ENCODE measurements around the gene PAK5. TPM values are rescaled to one million over a fixed set of nuclear protein-coding genes. Genes with fewer than 3 reads are reported as not detected.

Gene PAK5
- total and polyA plus RNA-seq, 9 of the 15 experiments (the other 6 are each of a cell fraction or from before 2014, with no cell fraction given) = not detected

DNA sequence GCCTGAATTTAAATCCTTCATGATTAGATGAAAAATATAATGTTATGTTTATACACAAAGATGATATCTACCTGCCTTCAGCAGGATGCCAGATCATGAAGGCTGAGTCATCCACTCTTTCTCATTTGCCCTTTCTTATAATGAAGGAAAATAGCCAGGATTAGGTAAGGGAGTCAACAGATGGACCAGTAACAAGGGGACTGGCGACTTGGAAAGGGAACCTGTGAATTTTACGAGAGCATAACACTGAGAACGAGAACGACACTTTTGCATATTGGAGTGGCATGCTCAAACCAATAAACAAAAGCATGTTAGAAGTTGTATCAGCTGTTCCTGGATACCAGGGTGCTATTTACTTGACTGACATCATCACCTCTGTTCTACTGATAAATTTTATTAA lies 170.5 kb downstream of the PAK5 start:
- no peak overlapping the region for H3K9ac ChIP-seq (ENCODE audit: insufficient read depth in 1 of 2, low read depth in 2 of 2, low read length in 2 of 2)
- ATAC-seq (no peak), FAIRE-seq (no peak), DNase-seq (ENCODE audit: extremely low read depth in 1 of 4, low spot score in 3 of 4) (no peak)
- no peak overlapping the region for H3K4me3 ChIP-seq
- H3K4me1 ChIP-seq (replicated peaks in 1 of 2; ENCODE audit: control insufficient read depth in 2 of 2, insufficient read depth in 2 of 2, low read length in 2 of 2) = no peaks in the 10 kb centered on the region
- no peak overlapping the region for H2AFZ ChIP-seq (ENCODE audit: low read depth, low read length)
- no peaks in the 10 kb centered on the region for H4K20me1 ChIP-seq (replicated peaks; ENCODE audit: control insufficient read depth, insufficient read depth, low read length)
- POLR2A ChIA-PET = no interaction called here
- intact Hi-C loops (cut with micrococcal nuclease) = no loop called here
- CTCF ChIA-PET (ENCODE audit: low intra/inter-chr PET ratio) = no interaction called here
- H3K4me2 ChIP-seq (ENCODE audit: insufficient read depth, low read length) = no peak overlapping the region
- no peaks in the 10 kb centered on the region for H3K36me3 ChIP-seq (ENCODE audit: control insufficient read depth, insufficient read depth, low read length)
- no peaks in the 10 kb centered on the region for H3K9me3 ChIP-seq (replicated peaks; ENCODE audit: control insufficient read depth, insufficient read depth, low read depth, low read length)
- H3K9me1 ChIP-seq (ENCODE audit: control insufficient read depth, insufficient read depth, low read length) = no peaks in the 10 kb centered on the region
- no peak overlapping the region for H3K27ac ChIP-seq (ENCODE audit: extremely low read depth, low read depth, low read length)
- in situ Hi-C loops (cut with MboI) = no loop called here
- BruUV-seq (replicated peaks) = no TSS peak
- no peaks in the 10 kb centered on the region for H3K79me2 ChIP-seq (ENCODE audit: control insufficient read depth, insufficient read depth, low read length)
- WGBS (ENCODE audit: insufficient coverage, low coverage, missing lambda C conversion rate) = 0% methylated on average over 4 of the region's 4 CpGs
- H3K27me3 ChIP-seq (ENCODE audit: control insufficient read depth in 2 of 2, insufficient read depth in 2 of 2, low read length in 2 of 2) = no peaks in the 10 kb centered on the region
- TF ChIP-seq ZNF785 (CRISPR knock-in tag; IDR thresholded peaks at IDR 0.05) (no peak), C11orf30 (IDR thresholded peaks at IDR 0.05; ENCODE audit: low read depth) (no peak), ZNF586 (CRISPR knock-in tag; conservative IDR thresholded peaks at IDR 0.05) (no peak), PYGO2 (tag; IDR thresholded peaks at IDR 0.05) (no peak), ESRRA (IDR thresholded peaks at IDR 0.05; ENCODE audit: borderline replicate concordance, low read depth) (no peak), ZNF12 (CRISPR knock-in tag; IDR thresholded peaks at IDR 0.05) (no peak), MNT (conservative IDR thresholded peaks at IDR 0.05) (no peak), CEBPZ (IDR thresholded peaks at IDR 0.05; ENCODE audit: borderline replicate concordance, low read depth, low read length) (no peak), DIDO1 (tag; IDR thresholded peaks at IDR 0.05; ENCODE audit: low read depth) (no peak), STAG1 (CRISPR knock-in tag; IDR thresholded peaks at IDR 0.05; ENCODE audit: borderline replicate concordance) (no peak), CBX8 (IDR thresholded peaks at IDR 0.05; ENCODE audit: borderline replicate concordance, extremely low read depth, low read depth, low read length, poor library complexity, severe bottlenecking) (no peak), ESRRB (CRISPR knock-in tag; IDR thresholded peaks at IDR 0.05; ENCODE audit: borderline replicate concordance) (no peak)
- TF ChIP-seq, protein P1, sequence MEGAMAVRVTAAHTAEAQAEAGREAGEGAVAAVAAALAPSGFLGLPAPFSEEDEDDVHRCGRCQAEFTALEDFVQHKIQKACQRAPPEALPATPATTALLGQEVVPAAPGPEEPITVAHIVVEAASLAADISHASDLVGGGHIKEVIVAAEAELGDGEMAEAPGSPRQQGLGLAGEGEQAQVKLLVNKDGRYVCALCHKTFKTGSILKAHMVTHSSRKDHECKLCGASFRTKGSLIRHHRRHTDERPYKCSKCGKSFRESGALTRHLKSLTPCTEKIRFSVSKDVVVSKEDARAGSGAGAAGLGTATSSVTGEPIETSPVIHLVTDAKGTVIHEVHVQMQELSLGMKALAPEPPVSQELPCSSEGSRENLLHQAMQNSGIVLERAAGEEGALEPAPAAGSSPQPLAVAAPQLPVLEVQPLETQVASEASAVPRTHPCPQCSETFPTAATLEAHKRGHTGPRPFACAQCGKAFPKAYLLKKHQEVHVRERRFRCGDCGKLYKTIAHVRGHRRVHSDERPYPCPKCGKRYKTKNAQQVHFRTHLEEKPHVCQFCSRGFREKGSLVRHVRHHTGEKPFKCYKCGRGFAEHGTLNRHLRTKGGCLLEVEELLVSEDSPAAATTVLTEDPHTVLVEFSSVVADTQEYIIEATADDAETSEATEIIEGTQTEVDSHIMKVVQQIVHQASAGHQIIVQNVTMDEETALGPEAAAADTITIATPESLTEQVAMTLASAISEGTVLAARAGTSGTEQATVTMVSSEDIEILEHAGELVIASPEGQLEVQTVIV (CRISPR knock-in tag; IDR thresholded peaks at IDR 0.05; ENCODE audit: borderline replicate concordance) = no peak
- TF ChIP-seq, protein P2, sequence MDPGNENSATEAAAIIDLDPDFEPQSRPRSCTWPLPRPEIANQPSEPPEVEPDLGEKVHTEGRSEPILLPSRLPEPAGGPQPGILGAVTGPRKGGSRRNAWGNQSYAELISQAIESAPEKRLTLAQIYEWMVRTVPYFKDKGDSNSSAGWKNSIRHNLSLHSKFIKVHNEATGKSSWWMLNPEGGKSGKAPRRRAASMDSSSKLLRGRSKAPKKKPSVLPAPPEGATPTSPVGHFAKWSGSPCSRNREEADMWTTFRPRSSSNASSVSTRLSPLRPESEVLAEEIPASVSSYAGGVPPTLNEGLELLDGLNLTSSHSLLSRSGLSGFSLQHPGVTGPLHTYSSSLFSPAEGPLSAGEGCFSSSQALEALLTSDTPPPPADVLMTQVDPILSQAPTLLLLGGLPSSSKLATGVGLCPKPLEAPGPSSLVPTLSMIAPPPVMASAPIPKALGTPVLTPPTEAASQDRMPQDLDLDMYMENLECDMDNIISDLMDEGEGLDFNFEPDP (CRISPR knock-in tag; IDR thresholded peaks at IDR 0.05) = no peak
